ENCODE results near the gene ZC3H14.

Gene ZC3H14

DNA sequence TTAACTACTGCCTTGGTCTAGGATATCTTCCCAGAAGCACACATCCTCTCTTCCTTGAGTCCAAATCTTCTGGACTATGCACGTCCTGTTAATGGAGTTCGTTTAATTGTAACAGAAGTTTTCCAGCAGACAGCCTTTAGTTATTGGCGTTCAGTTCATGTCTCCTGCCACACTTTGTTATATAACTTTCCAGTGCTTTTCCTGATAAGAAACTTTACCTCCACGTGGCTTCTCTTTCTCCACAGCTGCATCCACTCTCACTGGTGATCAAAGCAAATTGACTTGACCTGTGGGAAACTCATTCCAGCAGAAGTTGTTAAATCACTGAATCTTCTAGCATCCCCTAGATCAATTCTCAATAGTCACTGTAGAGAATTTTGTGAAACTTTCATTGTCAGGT is 27.0 kb upstream of the ZC3H14 start:
- TF ChIP-seq, protein P1, sequence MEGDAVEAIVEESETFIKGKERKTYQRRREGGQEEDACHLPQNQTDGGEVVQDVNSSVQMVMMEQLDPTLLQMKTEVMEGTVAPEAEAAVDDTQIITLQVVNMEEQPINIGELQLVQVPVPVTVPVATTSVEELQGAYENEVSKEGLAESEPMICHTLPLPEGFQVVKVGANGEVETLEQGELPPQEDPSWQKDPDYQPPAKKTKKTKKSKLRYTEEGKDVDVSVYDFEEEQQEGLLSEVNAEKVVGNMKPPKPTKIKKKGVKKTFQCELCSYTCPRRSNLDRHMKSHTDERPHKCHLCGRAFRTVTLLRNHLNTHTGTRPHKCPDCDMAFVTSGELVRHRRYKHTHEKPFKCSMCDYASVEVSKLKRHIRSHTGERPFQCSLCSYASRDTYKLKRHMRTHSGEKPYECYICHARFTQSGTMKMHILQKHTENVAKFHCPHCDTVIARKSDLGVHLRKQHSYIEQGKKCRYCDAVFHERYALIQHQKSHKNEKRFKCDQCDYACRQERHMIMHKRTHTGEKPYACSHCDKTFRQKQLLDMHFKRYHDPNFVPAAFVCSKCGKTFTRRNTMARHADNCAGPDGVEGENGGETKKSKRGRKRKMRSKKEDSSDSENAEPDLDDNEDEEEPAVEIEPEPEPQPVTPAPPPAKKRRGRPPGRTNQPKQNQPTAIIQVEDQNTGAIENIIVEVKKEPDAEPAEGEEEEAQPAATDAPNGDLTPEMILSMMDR (IDR thresholded peaks at IDR 0.05): no peak
- Mint-ChIP-seq H3K27me3 (ENCODE audit: low read depth, poor library complexity) (no peaks in the 10 kb centered on the region), H3K4me1 (peaks cover 19% of the 10 kb centered on the region), H3K4me3 (no peak overlapping the region), H3K27ac (peak overlapping the region; percentile 77), H3K36me3 (ENCODE audit: low read depth) (peaks cover 67% of the 10 kb centered on the region), H3K9me3 (peaks cover 13% of the 10 kb centered on the region)
- no peak for DNase-seq

- Mint-ChIP-seq H3K27ac (no peak overlapping the region), H3K4me3 (no peak overlapping the region), H3K36me3 (ENCODE audit: low read depth) (peaks cover 60% of the 10 kb centered on the region), H3K9me3 (no peaks in the 10 kb centered on the region), H3K27me3 (ENCODE audit: low read depth, poor library complexity) (no peaks in the 10 kb centered on the region), H3K4me1 (peaks cover 25% of the 10 kb centered on the region)
- TF ChIP-seq, protein P1 (IDR thresholded peaks at IDR 0.05): no peak
- no peak for DNase-seq
These were observed 21.5 kb upstream of the ZC3H14 start for GRCh38 chr14:88541324-88541723.

- peaks cover 20% of the 10 kb centered on the region for H3K4me1 Mint-ChIP-seq
- no peaks in the 10 kb centered on the region for H3K27me3 Mint-ChIP-seq (ENCODE audit: low read depth, poor library complexity)
- TF ChIP-seq, protein P1 (IDR thresholded peaks at IDR 0.05): no peak
- no peak for DNase-seq
- H3K4me3 Mint-ChIP-seq: no peak overlapping the region
- H3K36me3 Mint-ChIP-seq (ENCODE audit: low read depth): peaks cover 66% of the 10 kb centered on the region
- H3K9me3 Mint-ChIP-seq: no peaks in the 10 kb centered on the region
- H3K27ac Mint-ChIP-seq: peak overlapping the region; percentile 70
These were observed 19.7 kb upstream of the ZC3H14 start for GRCh38 chr14:88542857-88543795.

GRCh38 chr14:88545256-88545655 is 17.6 kb upstream of the ZC3H14 start:
- Mint-ChIP-seq H3K4me1 (peaks cover 14% of the 10 kb centered on the region), H3K36me3 (ENCODE audit: low read depth) (peaks cover 66% of the 10 kb centered on the region), H3K27ac (no peak overlapping the region), H3K9me3 (no peaks in the 10 kb centered on the region), H3K4me3 (no peak overlapping the region), H3K27me3 (ENCODE audit: low read depth, poor library complexity) (no peaks in the 10 kb centered on the region)
- no peak for DNase-seq
- TF ChIP-seq, protein P1 (IDR thresholded peaks at IDR 0.05): no peak

- no peaks in the 10 kb centered on the region for H3K27me3 Mint-ChIP-seq (ENCODE audit: low read depth, poor library complexity)
- H3K36me3 Mint-ChIP-seq (ENCODE audit: low read depth): peaks cover 53% of the 10 kb centered on the region
- no peak overlapping the region for H3K4me3 Mint-ChIP-seq
- DNase-seq: no peak
- H3K27ac Mint-ChIP-seq: peak overlapping the region; percentile 62
- H3K4me1 Mint-ChIP-seq: peaks cover 15% of the 10 kb centered on the region
- no peaks in the 10 kb centered on the region for H3K9me3 Mint-ChIP-seq
- TF ChIP-seq, protein P1 (IDR thresholded peaks at IDR 0.05): no peak
These were observed 16.0 kb upstream of the ZC3H14 start for GRCh38 chr14:88546621-88547385.
